Fibroblast of skin of scalp (primary cell): ENCODE data around the gene EML4.
A peak's percentile ranks its signal among the peaks of the same experiment; 100 is the strongest.
"Not testable (repeated sequence)": the region's sequence is repeated elsewhere in the genome, so short reads cannot be mapped to it uniquely, and the experiment has no call there.

Source experiments
- DNase-seq: peaks from one replicate; pipeline ENCODE4 v3.0.0-alpha.2; 2013

The EML4 gene

DNA sequence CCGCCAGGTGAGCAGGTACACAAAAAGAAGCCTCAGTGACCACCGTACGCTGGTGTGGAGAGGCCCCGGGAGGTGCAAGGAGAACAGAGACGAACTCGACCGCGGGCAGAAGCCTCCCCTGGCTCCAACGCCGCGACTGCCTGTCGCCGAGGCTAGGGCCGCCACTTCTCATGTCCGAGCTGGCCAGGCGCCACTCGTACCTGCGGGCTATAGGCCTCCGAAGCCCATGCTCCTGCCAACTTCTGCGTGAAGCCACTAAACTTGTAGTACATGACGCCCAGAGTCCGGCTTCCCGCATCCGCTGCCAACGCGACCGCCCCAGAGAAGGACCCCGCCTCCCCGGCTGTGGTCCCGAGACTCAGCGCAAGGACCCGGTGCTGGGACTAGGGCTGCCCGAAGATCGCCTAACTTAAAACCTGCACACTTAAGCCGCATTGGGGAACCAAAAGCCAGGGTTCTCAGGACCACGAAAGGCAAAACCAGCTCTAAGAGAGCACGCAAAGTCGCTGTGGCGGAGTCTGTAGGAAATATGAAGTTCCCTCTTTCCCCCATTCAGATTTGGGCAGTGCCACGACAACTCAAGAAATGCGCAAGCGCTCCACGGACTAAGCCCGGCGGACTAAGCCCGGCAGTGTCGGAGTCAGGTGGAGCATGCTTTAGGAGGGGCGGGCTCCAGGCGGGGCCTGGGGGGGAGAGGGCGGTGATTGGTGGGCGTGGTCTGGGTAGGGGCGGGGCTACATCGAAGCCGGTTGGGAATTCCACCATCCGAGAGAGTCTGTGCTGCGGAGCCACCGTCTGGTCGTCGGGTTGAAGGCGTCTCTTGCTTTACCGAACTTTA is 192.0 kb downstream of the EML4 start, which contains the start of gene COX7A2L:
TSS of gene COX7A2L (minus strand) at position 328 of the 838 bp plus-strand sequence. CDS start at position 272, 56 bp downstream.
- DNase-seq, result peak; percentile 98

DNA sequence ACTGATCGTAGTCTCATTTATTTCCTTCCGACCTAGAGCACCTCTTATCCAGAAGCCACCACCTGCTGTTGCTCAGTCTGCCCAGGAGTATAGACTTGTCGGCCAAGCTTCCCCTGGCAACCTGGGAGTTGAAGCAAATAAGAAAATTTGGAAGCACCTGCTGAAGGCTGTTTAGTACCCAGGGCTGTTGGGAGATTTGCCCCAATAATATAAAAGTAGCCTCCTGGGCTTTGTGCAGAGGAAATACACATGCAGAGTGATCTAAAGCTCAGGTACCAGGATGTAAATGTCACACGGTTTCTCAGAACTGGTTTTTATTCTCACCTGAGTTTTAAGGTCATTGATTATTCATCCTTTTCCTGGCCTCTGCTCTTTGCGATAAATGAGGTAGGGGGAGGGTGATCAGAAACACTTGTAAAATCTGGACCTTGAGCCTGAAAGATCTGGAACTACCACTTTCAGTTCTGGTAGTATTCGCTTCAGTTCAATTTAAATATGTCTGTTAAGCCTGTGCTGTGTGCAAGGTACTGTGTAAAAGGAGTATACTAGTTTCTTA is 192.7 kb downstream of the EML4 start:
- DNase-seq, result no peak

DNA sequence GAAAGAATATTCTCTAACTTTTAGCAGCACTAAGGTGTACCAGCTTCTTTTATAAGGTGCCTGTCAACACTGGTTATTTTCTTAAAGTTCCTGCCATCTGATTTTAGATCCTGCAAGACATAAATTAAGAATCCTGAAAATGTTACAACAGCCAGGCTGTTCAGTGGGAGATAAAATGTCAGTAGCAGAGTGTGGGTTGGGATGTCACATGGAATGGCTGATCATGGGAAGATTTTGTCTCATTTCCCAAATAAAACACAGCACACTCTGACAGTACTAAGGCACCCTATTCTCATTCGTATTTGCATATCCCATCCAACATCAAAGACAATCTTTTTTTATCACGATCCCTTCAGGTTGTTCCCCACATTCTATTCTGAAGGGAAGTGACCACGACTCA is 194.3 kb downstream of the EML4 start:
- no peak for DNase-seq

DNA sequence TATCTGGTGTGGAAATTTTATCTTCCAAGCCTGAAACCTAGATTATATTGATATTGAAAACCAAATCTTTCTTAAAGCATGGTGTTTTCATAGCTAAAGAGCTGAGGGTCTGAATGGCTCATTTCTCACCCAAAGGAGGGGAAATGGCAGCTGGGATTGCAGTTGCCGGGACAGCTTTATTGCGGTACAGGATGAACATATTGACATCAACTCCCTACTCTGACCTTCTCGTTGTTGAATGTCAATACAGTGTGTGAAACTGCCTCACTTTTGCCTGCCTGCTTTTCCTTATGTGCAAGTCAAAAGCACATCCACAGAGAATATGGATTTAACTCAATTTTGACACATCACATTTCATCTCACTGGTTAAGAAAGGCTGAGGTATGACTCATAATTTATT is 195.5 kb downstream of the EML4 start:
- DNase-seq, result no peak

DNA sequence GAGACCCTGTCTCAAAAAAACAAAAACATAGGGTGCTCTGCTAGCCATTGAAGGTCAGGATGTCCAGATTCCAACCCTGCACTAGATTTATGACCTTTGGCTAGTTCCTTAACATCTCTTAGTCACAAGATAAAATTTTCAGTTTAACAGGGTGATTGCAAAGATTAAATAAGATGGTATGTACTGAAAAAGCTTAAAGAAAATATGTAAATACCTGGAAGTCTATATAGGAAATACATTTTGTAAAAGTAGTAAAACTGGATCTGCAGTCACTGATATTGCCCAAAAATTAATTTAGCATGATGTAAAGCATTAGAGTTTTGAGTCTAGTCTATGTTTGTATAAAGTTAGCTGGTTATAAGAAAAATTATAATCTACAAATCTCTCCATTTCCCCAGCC is 197.3 kb downstream of the EML4 start:
- no peak for DNase-seq

DNA sequence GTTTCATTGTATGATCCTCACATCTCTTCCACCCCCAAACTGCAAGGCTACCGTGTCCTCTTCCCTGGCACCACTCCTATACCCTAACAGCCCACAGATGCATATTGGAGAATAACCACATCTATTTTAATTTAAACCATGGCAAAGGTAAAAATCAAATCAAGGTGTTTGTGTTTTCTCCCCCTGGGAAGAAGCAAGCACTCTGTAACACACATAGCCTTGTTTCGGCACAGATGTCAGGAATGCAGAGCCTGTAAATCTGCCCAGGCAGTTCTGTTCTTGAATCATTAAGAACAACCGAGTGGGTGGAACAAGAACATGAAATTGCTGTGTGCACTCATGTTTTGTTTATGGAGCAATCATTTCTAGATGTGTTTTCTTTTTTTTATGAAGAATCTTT is 198.7 kb downstream of the EML4 start:
- DNase-seq, result no peak

DNA sequence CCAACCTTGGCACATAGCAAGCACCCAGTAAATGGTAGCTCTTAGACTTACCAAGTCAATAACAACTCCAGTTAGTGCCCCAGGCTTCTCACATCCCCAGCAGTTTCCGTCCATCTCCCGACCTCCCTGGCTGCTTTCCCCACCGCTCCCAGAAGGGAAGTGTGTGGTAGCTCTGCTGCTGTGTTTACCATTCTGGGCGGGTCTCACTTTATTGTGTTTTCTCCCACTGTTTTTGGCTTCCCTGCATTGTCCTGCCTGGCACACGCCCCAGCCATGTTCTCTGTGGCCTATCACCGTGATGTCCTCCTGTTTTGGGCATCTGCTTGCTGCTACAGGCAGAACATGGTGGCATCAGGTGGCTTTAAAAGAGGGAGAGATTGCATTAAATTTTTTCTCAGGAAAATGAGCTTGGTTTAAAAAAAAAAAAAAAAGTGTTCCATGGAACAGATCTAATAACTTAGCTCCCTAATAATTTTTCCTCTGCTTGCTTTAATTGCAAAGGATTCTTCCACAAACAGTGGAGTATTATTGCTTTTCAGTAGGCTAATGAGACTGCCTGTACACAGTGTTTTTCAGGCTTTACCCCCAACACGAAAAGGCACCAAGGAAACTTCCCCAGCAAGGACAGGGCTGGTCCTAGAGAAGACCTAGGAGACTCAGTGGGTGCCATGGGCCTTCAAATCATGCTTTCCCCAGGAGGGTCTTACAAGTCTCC is 199.8 kb downstream of the EML4 start:
- DNase-seq, result no peak

DNA sequence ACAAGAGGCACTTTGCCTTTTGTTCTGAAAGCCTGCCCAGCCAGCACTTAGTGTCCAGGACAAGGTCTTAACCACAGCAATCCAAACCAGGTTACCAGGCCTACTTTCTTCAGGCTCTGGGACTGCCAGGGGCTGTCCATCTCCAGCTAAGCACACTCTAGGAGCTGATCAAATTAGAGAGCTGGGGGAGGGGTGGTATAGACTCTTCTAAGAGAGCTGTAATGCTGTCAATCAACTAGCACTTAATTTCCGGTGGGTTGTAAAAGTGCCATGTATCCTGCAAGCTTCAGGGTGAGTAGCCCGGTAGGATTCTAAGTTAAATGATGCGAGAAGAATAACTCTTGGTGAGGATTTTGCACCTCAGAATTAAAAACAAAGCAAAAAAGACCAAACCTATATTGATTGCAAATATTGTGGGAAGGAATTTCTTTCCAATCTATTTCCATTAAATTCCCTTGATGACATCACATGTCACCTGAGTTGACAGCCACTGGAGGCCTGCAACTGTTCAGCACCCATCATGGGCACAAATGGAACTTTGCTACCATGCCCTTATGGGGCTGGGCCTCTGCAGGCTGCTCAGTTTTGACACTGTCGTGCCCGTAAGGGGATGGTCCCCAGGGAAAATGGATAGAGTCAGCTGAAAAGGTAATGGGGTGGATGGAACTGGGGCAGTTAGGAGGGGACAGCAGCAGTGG is 200.5 kb downstream of the EML4 start:
- no peak for DNase-seq

DNA sequence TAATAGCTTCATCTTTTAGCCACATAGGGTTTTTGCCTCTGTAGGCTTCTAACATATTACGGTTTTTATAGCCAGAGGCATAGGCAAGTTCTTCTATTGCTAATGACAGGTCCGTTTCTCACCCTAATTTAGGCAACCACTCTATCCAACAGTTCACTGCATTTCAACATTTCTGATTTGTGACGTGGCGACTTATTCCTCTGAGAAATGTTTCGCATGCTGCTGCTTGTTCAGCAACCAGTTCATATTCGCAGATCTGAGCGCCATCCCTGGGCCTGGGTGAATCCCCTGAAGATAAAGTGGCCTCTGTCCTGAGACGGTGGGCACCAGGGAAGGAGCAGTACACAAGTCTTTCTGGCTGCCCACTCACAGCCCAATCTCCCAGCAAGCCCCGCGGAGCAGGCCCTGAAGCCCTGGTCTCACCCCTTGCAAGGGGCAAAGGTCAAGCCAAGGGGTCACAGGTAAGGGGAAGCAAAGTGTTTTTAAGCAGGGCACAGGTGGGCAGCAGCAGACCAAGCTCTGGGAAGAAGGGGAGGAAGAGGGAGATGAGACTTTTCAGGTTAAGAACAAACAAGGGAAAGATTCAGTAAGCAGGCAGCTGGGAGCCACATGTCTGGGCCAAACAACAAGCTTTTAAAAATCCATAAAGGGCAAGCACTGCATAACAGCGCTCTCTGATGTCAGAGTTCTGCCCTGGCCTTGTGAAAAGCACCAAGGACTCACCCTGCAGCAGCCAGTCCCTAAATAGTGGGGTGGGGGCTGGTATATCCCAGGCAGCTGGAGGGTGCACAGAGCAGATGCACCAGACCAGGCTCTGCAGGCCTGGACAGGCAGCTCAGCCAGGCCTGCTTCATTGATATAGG is 202.7 kb downstream of the EML4 start:
- DNase-seq, result peak; percentile 26

DNA sequence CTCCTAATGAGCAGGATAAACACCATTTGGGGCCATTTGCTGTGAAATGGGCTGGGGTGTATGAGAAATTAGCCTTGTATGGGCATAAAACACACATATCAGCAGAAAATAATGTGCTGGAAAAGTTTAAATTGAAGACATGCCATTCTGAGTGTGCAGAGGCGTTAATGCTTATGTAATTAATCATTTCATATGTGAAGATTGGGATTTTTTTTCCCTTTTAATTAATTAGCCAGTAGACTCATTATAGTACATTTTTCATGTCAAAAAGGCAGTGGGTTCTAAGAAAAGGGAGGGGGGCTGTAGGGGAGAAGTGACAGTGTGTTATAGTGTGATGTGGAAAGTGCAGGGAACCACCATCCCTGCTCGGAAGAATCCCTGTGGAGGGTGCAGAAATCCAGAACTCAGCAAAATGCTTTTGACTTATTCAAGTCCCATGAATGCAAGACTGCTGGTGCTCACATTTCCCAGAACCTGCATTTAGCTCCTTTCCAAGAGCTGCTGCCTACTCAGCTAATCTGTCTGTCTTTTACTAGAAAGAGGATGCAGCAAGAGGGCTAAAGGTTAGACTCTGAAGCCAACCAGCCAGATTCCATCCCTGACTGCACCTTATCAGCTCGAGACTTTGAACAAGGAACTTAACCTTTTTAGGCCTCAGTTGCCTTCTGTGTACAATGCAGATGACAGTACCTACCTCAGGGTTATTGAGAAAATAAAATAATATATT is 203.5 kb downstream of the EML4 start:
- no peak for DNase-seq

DNA sequence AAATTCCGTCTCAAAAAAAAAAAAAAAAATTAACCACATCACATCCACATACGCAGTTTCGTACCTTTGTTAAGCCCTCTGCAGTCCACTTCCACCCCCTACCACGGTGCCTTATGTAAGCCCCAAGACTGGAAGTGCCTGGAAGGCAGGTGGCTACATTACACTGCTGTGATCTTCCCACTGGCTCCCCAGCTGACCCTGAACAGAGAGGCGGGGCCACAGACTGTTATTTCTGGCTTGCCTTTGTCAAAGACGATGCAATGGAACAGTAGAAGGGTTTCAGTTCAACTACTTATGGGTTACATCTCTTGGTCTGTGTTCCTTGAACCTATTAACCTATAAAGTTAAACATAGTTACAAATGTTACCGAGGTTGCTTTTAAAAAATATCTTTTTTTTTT is 207.6 kb downstream of the EML4 start:
- no peak for DNase-seq

DNA sequence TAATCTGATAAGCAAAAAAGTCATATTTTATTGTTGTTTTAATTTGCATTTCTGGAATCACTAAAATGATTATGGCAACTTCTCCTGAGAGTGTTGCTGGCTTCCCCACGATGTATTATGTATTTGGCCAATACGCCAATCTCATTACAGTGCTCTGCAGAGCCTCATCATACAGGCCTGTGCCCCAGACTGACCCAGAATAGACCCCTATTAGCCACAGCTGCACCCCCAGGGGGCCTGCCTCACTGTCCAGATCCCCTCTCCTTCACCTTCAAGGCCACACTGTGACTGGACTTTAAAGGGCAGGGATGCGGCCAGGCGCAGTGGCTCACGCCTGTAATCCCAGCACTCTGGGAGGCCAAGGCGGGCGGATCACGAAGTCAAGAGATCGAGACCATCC is 209.3 kb downstream of the EML4 start:
- no peak for DNase-seq

DNA sequence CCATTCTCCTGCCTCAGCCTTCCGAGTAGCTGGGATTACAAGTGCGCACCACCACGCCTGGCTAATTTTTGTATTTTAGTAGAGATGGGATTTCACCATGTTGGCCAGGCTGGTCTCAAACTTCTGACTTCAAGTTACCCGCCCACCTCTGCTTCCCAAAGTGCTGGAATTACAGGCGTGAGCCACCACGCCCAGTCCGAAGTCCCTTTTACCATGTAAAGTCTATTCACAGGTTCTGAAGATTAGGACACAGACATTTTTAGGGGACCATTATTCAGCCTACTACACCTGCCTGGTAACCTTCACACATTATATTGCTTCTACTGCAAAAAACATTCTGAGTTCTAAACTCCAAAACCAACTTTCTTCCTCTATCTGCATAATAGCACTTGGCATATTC is 210.9 kb downstream of the EML4 start:
- DNase-seq, result not testable (repeated sequence)

DNA sequence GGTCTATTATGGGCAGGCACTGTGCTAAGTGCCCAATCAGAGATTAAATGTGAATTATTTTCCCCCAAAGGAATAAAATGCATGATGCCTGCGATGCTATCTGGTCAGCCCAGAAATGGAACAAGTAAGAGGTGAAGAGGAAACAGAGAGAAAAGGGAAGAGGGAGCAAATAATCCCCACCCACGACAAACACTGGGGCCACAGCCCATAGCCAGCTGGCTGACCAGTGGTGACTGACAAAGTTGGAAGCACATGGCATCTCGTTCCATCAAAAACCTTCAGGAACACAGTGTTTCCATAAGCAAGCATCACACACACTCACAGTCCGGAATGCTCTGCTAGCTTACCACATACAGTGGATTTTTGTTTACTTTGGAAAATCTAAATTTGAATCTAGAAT is 213.0 kb downstream of the EML4 start:
- no peak for DNase-seq
